A549 (cell line): ENCODE measurements around the gene TC2N.

Experiments used
- CBX2 ChIP-seq: fragments of 200-600 bp; sonication (generic); IDR thresholded peaks from 2 replicates; pipeline ENCODE4 v1.6.1; 2016; ENCODE audit warnings: low read depth, mild to moderate bottlenecking, borderline replicate concordance
- CTCF ChIP-seq: fragments of >200 bp; sonication (Bioruptor Twin); formaldehyde crosslinking; IDR thresholded peaks from 3 replicates; pipeline ENCODE4 v1.5.1; 2016
- E2F6 ChIP-seq: IDR thresholded peaks from 2 replicates; pipeline ENCODE4 v1.6.1; 2012; ENCODE audit warnings: low read depth, borderline replicate concordance
- EP300 ChIP-seq, 2 experiments: fragments of >200 bp; sonication (Bioruptor Twin); formaldehyde crosslinking; IDR thresholded peaks; 2 replicates in 1 of 2; 3 replicates in 1 of 2; pipeline ENCODE4 v1.6.1; 2016 to 2017
- JUN ChIP-seq, 2 experiments: fragments of >200 bp; sonication (Bioruptor Twin); formaldehyde crosslinking; IDR thresholded peaks; 2 replicates in 1 of 2; 3 replicates in 1 of 2; pipeline ENCODE4 v1.6.1; 2016 to 2017
- MAX ChIP-seq: IDR thresholded peaks from 2 replicates; pipeline ENCODE4 v1.6.1; 2012
- POLR2A ChIP-seq: IDR thresholded peaks from 2 replicates; pipeline ENCODE4 v1.6.1; 2012; ENCODE audit warnings: mild to moderate bottlenecking, low read length
- RAD21 ChIP-seq, 2 experiments: fragments of >200 bp in 1 of 2; sonication (Bioruptor Twin) in 1 of 2; formaldehyde crosslinking in 1 of 2; IDR thresholded peaks in 1 of 2; conservative IDR thresholded peaks in 1 of 2; 2 replicates in 1 of 2; 3 replicates in 1 of 2; pipeline ENCODE4 v1.6.1; 2012 to 2018; ENCODE audit warnings: inconsistent platforms in 1 of 2
- RCOR1 ChIP-seq: fragments of 150-350 bp; IDR thresholded peaks from 2 replicates; pipeline ENCODE4 v1.6.1; 2014; ENCODE audit warnings: antibody characterized with exemption, low read length, low read depth
- REST ChIP-seq: fragments of 200-600 bp; sonication (generic); IDR thresholded peaks from 2 replicates; pipeline ENCODE4 v1.6.1; 2016; ENCODE audit warnings: antibody characterized with exemption, mild to moderate bottlenecking, moderate library complexity
- RFX5 ChIP-seq: fragments of 450-650 bp; IDR thresholded peaks from 2 replicates; pipeline ENCODE4 v1.7.1; 2014; ENCODE audit warnings: antibody characterized with exemption, mild to moderate bottlenecking, moderate library complexity

GRCh38 chr14:91810699-91811098 lies 56.6 kb downstream of the TC2N start:
- no peak for TF ChIP-seq E2F6
- TF ChIP-seq CTCF: no peak
- TF ChIP-seq RCOR1: no peak
- TF ChIP-seq POLR2A: no peak
- no peak for TF ChIP-seq CBX2
- TF ChIP-seq EP300 (IDR thresholded peaks at IDR 0.05): no peak
- no peak for TF ChIP-seq RAD21 (conservative IDR thresholded peaks at IDR 0.05 in 1 of 2, IDR thresholded peaks at IDR 0.05 in 1 of 2)
- no peak for TF ChIP-seq JUN (IDR thresholded peaks at IDR 0.05)
- TF ChIP-seq REST: no peak
- TF ChIP-seq RFX5: no peak
- TF ChIP-seq MAX: no peak
